Common myeloid progenitor, CD34-positive (primary cell): Measurements from ENCODE around the gene TMOD4.
"Not testable (repeated sequence)": the region's sequence is repeated elsewhere in the genome, so short reads cannot be mapped to it uniquely, and the experiment has no call there.

Source experiments
- CTCF ChIA-PET: fragments of 350-600 bp; sonication (Branson Sonifier 250); formaldehyde crosslinking; loops from one replicate; lab custom pipeline; 2021; ENCODE audit warnings: antibody characterized with exemption; lab: Charles Lee
- POLR2A ChIA-PET: fragments of 350-600 bp; sonication (Branson Sonifier 250); formaldehyde crosslinking; loops from one replicate; lab custom pipeline; 2021; ENCODE audit warnings: antibody characterized with exemption; lab: Charles Lee
- DNase-seq, 3 donors: peaks; one replicate each; pipeline versions ENCODE4 v3.0.0 to v3.0.0-alpha.2; 2013
- H3K27ac ChIP-seq, 2 experiments: 1 replicate in 1 of 2; 2 replicates in 1 of 2; pipeline ENCODE4 v1.7.0; 2013; ENCODE audit warnings: inconsistent platforms in 2 of 2, low read length in 2 of 2, mild to moderate bottlenecking in 2 of 2, low read depth in 1 of 2, moderate library complexity in 1 of 2; ENCODE audit not compliant: severe bottlenecking in 2 of 2, insufficient read depth in 1 of 2, poor library complexity in 1 of 2
- H3K27me3 ChIP-seq, 5 experiments: replicated peaks in 2 of 5; 1 replicate in 3 of 5; 2 replicates in 2 of 5; pipeline versions ENCODE4 v1.6.1 to v1.7.0; 2013; ENCODE audit warnings: low read length in 4 of 5, mild to moderate bottlenecking in 2 of 5, moderate library complexity in 2 of 5, inconsistent platforms in 1 of 5; ENCODE audit not compliant: insufficient read depth in 5 of 5, control insufficient read depth in 4 of 5
- H3K36me3 ChIP-seq, 4 experiments: 1 replicate in 2 of 4; 2 replicates in 2 of 4; pipeline versions ENCODE4 v1.6.1 to v1.7.0; 2013; ENCODE audit warnings: low read length in 3 of 4, control low read depth in 1 of 4, mild to moderate bottlenecking in 1 of 4; ENCODE audit not compliant: control insufficient read depth in 4 of 4, insufficient read depth in 4 of 4
- H3K4me1 ChIP-seq, 4 experiments: 1 replicate in 3 of 4; 2 replicates in 1 of 4; pipeline versions ENCODE4 v1.6.1 to v1.7.1; 2013; ENCODE audit warnings: low read length in 3 of 4, mild to moderate bottlenecking in 3 of 4, control low read depth in 1 of 4, inconsistent platforms in 1 of 4, moderate library complexity in 1 of 4; ENCODE audit not compliant: control insufficient read depth in 4 of 4, insufficient read depth in 4 of 4; ENCODE audit errors: control extremely low read depth in 1 of 4
- H3K4me3 ChIP-seq, 7 experiments: 1 replicate in 4 of 7; 2 replicates in 3 of 7; pipeline versions ENCODE4 v1.5.1 to v1.7.0; 2013; ENCODE audit warnings: mild to moderate bottlenecking in 7 of 7, low read length in 6 of 7, moderate library complexity in 6 of 7, inconsistent platforms in 2 of 7, low read depth in 2 of 7, control low read depth in 1 of 7; ENCODE audit not compliant: insufficient read depth in 4 of 7, control insufficient read depth in 1 of 7; ENCODE audit errors: extremely low read depth in 1 of 7
- H3K9me3 ChIP-seq, 5 experiments: 1 replicate in 4 of 5; 2 replicates in 1 of 5; pipeline versions ENCODE4 v1.6.1 to v1.7.1; 2013; ENCODE audit warnings: low read length in 4 of 5, mild to moderate bottlenecking in 2 of 5, inconsistent platforms in 1 of 5, low read depth in 1 of 5, moderate library complexity in 1 of 5; ENCODE audit not compliant: control insufficient read depth in 4 of 5, insufficient read depth in 2 of 5; ENCODE audit errors: control extremely low read depth in 1 of 5
- WGBS: methylation state at CpG from one replicate; pipeline ENCODE4 v1.1.5; 2013; ENCODE audit not compliant: insufficient coverage; 5-methylcytosine and 5-hydroxymethylcytosine counted together

The TMOD4 gene

DNA sequence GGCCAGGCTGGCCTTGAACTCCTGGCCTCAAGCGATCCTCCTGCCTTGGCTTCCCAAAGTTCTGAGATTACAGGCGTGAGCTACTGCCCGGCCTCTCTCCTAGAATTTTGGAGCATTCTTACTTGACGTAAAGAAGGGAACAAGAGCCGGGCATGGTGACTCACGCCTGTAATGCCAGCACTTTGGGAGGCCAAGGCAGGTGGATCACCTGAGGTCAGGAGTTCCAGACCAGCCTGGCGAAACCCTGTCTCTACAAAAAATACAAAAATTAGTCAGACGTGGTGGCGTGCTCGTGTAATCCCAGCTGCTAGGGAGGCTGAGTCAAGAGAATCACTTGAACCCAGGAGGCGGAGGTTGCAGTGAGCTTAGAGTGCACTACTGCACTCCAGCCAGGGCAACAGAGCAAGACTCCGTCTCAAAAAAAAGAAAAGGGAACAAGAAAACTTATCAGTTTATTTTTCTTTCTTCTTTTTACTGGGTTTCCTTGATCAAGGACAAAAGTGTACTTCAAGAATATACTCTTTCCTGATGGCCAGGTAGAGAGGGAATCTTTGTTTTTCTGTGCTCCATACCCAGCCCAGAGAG, 29.7 kb upstream of the TMOD4 start:
- not testable (repeated sequence) for DNase-seq, H3K27me3 ChIP-seq, H3K4me3 ChIP-seq, H3K27ac ChIP-seq, H3K9me3 ChIP-seq
- POLR2A ChIA-PET, result interaction anchor here (0.6 kb wide), 1 partner anchor 14 kb away, joined by 3 read pairs; no protein-coding TSS in a partner anchor
- 98% methylated on average over 12 of the region's 12 CpGs for WGBS
- peaks cover 4 to 21% (median 16%) of the 10 kb centered on the region in 4 experiments for H3K4me1 ChIP-seq
- H3K36me3 ChIP-seq, result peaks cover 8 to 33% (median 21%) of the 10 kb centered on the region in 4 experiments
- CTCF ChIA-PET, result interaction anchor here (0.7 kb wide), 1 partner anchor 45 kb away, joined by 3 read pairs; no protein-coding TSS in a partner anchor

DNA sequence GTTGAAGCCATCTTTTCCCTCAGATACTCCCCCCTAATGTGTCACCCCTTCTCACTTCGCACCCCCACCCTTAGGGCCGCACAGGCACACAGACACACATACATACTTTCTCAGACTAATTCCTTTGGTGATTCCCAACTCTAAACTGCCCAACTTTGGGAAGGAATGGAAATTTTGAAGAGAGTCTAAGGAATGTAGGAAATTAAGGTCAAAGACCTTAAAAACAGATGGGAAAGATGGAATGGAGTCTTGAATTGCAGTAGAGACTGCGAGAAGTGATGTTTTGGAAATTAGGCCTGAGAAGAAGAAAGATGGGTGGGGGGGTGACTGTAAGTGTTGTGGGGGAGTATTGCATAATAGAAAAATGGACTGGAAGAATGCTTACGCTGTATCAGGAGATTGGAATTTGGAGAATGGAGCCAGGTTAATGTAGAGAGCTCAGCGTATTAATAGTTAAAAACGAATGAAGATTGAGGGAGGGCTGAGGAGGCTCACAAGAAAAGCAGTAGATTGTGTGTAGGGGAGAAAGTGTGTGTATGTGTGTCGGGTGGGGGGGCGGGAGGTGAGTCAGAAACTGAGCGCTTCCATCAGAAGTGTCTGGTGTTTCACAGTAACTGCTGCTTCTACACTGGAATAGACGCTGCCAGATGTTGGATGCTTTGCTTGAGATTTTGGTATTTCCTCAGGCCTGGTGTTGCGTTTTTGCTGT, 24.2 kb upstream of the TMOD4 start:
- Histone ChIP-seq H3K9me3 (no peaks in the 10 kb centered on the region), H3K4me1 (peaks cover 15 to 43% (median 34%) of the 10 kb centered on the region in 4 experiments), H3K36me3 (peaks cover 0 to 10% (median 6%) of the 10 kb centered on the region in 4 experiments), H3K27me3 (no peaks in the 10 kb centered on the region), H3K27ac (peak overlapping the region in 1 of 2 experiments; percentile 92), H3K4me3 (peak overlapping the region in 6 of 7 experiments; percentile 80 to 100 (median 96))
- CTCF ChIA-PET, result interaction anchor here (1.0 to 1.4 kb wide), 4 partner anchors 18 to 52 kb away, joined by 3 to 4 read pairs (median 4); no protein-coding TSS in a partner anchor
- DNase-seq, result peak in 2 of 3 donors; percentile 26 to 33
- POLR2A ChIA-PET, result no interaction called here
- WGBS, result 91% methylated on average over 6 of the region's 11 CpGs

DNA sequence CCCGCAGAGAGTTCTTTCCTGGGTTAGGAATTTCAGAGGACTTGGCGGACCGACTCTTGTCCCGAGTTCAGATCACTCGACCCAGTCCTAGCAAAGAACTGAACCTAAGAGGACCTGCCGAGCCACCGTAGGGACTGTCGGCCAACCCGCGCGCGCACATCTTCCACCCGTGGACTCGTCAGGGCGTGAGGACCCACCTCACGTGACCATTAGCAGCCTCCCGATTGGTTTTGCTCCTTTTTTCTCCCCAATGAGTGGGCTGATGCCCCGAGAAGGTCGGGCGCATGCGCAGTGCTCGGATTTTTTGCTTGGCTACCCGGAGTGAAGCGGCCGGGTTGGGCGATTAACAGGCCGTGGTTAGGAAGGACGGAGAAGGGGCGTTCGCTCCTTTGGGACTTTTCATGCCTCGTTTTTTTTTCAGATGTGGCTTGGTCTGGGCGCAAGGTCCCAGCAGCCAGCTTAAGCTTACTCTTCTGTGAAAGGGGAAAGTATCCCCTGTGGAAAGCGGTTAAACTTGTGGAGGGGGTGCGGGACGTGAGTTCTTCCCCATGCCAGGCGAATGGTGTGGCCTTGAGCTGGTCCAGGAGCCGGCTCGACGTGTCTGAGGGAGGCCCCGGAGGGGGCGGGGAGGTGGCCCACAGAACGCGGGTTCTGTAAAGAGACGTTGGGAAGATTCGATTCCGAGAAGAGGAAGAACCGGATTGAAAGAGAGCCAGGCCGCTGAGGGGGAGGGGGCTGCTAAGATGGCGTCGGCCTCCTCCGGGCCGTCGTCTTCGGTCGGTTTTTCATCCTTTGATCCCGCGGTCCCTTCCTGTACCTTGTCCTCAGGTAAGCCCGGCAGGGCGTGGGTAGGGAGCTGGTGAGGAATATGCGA, 22.7 kb upstream of the TMOD4 start, which contains the start of gene PIP5K1A:
Gene PIP5K1A, plus strand, starts transcription at position 299 of the 874 bp plus-strand sequence. Its CDS starts 445 bp downstream, at position 744.
- WGBS, result 0% methylated on average over 50 of the region's 60 CpGs
- POLR2A ChIA-PET, result no interaction called here

DNA sequence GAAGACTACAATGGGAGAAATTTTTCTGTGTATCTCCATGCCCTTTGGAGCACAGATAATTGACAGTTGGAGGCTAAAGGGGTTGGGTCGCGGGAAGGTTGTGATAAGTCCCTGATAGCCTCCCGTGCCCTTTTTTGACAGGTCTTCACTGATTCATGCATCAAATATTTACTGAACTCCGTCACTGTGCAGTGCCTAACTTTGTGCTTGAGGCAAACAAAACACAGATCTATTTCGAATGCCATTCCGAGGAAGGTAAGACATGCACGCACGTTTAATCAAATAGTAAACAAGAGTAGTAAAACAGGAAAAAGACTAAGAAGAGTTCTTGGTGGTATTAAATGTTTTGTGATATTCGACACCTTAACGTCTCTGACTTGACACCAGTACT, 22.1 kb upstream of the TMOD4 start:
- Histone ChIP-seq H3K36me3 (peaks cover 0 to 3% (median 2%) of the 10 kb centered on the region in 4 experiments), H3K4me1 (peaks cover 15 to 42% (median 34%) of the 10 kb centered on the region in 4 experiments), H3K9me3 (no peaks in the 10 kb centered on the region), H3K27me3 (no peaks in the 10 kb centered on the region), H3K27ac (peak overlapping the region in 1 of 2 experiments; percentile 92), H3K4me3 (peak overlapping the region; percentile 80 to 100 (median 98))
- DNase-seq, result no peak
- POLR2A ChIA-PET, result no interaction called here
- CTCF ChIA-PET, result interaction anchor here (1.1 to 7.7 kb wide), 2 partner anchors 41 to 53 kb away, joined by 4 to 52 read pairs; partner anchors contain the start of gene TNFAIP8L2
- WGBS, result 28% methylated on average over 10 of the region's 10 CpGs

More for the DNA sequence above, 22.7 kb upstream of the TMOD4 start, which contains the start of gene PIP5K1A:
- Histone ChIP-seq H3K27me3 (no peaks in the 10 kb centered on the region), H3K36me3 (peaks cover 0 to 9% (median 3%) of the 10 kb centered on the region in 4 experiments), H3K4me1 (peaks cover 15 to 43% (median 34%) of the 10 kb centered on the region in 4 experiments), H3K4me3 (peak within 1 kb of the TSS; percentile 80 to 100 (median 98)), H3K9me3 (no peaks in the 10 kb centered on the region), H3K27ac (peak within 1 kb of the TSS; percentile 79 to 92)
- CTCF ChIA-PET, result interaction anchor here (0.9 to 1.3 kb wide), 7 partner anchors 14 to 53 kb away, joined by 3 to 5 read pairs (median 4); partner anchors contain the start of gene TNFAIP8L2
- DNase-seq, result peak; percentile 98 to 99 (median 99)

DNA sequence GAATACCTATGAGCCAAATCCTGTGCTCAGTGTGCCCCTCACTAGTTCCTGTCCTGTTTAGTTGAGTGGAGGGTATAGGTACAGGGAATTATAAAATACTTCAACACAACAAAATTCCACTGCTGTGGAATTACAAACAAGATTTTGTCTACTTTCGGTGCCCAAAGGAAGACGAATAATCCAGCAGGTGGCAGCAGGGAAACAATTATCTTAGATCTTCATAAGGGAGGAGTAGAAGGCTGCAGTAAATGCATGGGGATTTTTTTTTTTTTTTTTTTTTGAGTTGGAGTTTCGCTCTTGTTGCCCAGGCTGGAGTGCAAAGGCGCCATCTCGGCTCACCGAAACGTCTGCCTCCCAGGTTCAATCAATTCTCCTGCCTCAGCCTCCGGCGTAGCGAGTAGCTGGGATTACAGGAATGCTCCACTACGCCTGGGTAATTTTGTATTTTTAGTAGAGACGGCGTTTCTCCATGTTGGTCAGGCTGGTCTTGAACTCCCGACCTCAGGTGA, 20.6 kb upstream of the TMOD4 start:
- Histone ChIP-seq H3K4me3 (peak overlapping the region in 2 of 7 experiments; percentile 11 to 57), H3K36me3 (no peaks in the 10 kb centered on the region), H3K4me1 (peaks cover 11 to 27% (median 20%) of the 10 kb centered on the region in 4 experiments), H3K9me3 (no peaks in the 10 kb centered on the region), H3K27me3 (peaks cover 0 to 3% (median 0%) of the 10 kb centered on the region in 5 experiments), H3K27ac (no peak overlapping the region)
- ChIA-PET CTCF (interaction anchor here (0.6 to 7.7 kb wide), 2 partner anchors 54 to 283 kb away, joined by 3 to 52 read pairs; no protein-coding TSS in a partner anchor), POLR2A (no interaction called here)
- DNase-seq, result peak; percentile 83 to 86 (median 85)
- 42% methylated on average over 2 of the region's 14 CpGs for WGBS

DNA sequence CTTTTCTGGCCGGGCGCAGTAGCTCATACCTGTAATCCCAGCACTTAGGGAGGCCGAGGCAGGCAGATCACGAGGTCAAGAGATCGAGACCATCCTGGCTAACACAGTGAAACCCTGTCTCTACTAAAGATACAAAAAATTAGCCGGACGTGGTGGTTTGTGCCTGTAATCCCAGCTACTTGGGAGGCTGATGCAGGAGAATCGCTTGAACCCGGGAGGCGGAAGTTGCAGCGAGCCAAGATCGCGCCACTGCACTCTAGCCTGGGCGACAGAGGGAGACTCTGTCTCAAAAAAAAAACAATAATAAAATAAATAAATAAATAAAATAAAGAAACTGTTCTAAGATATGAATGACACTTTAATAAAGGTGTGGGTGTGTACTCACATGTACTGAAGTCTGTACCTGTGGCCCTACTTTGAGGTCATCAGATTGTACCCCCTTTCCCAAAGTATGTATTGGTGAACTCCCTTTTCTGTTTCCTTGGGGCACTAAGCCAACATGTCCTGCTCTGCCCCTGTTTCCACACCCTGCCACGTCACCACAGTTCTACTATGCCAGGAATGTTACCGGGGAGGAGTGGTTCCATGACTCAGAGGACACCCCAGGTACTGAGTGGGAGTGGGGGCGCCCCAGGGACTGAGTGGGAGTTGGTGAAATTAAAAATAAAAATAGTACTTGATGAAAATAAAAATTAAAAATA, 19.3 kb upstream of the TMOD4 start:
- 95% methylated on average over 8 of the region's 17 CpGs for WGBS
- H3K4me1 ChIP-seq, result peaks cover 11 to 24% (median 16%) of the 10 kb centered on the region in 4 experiments
- not testable (repeated sequence) for H3K27ac ChIP-seq, H3K36me3 ChIP-seq, H3K4me3 ChIP-seq, H3K27me3 ChIP-seq, DNase-seq, H3K9me3 ChIP-seq
- POLR2A ChIA-PET, result interaction anchor here (0.7 kb wide), 1 partner anchor 133 kb away, joined by 3 read pairs; no protein-coding TSS in a partner anchor
- CTCF ChIA-PET, result interaction anchor here (1.0 to 7.7 kb wide), 4 partner anchors 17 to 95 kb away, joined by 3 to 52 read pairs (median 4); no protein-coding TSS in a partner anchor
